Measurements from ENCODE around the gene SNED1. TPM values are rescaled to one million over a fixed set of nuclear protein-coding genes. Genes with fewer than 3 reads are reported as not detected.

SNED1 gene
- total and polyA plus RNA-seq, 2 donors (not counting 1 experiment from before 2014, with no cell fraction given) = 27.2 to 39.5 TPM

GRCh38 chr2:241014764-241015163, 16.3 kb downstream of the SNED1 start:
- H3K27ac ChIP-seq (ENCODE audit: insufficient read depth, low read length) = no peak overlapping the region
- H3K27me3 ChIP-seq (ENCODE audit: control insufficient read depth, insufficient read depth, low read length) = no peaks in the 10 kb centered on the region
- no peak for DNase-seq (ENCODE audit: low read depth in 2 of 2)
- no peak overlapping the region for H3K9ac ChIP-seq (ENCODE audit: insufficient read depth, low read length)
- peaks cover 6% of the 10 kb centered on the region for H3K79me2 ChIP-seq (ENCODE audit: control insufficient read depth, insufficient read depth, low read length)
- H3K36me3 ChIP-seq (ENCODE audit: control insufficient read depth, insufficient read depth, low read length) = no peaks in the 10 kb centered on the region
- H3K9me3 ChIP-seq (ENCODE audit: control insufficient read depth, insufficient read depth, low read depth, low read length) = no peaks in the 10 kb centered on the region
- H2AFZ ChIP-seq (ENCODE audit: low read length) = no peak overlapping the region
- H3K4me1 ChIP-seq (ENCODE audit: control insufficient read depth, extremely low read depth, insufficient read depth, low read length) = peaks cover 11% of the 10 kb centered on the region
- no peaks in the 10 kb centered on the region for H4K20me1 ChIP-seq (ENCODE audit: control insufficient read depth, extremely low read depth, insufficient read depth, low read length)
- TF ChIP-seq EZH2 (IDR thresholded peaks at IDR 0.05; ENCODE audit: low read length, missing control alignments) (no peak), CTCF (conservative IDR thresholded peaks at IDR 0.05 in 1 of 2, IDR thresholded peaks at IDR 0.05 in 1 of 2; ENCODE audit: low read depth in 1 of 2, low read length in 2 of 2) (no peak)
- no peak overlapping the region for H3K4me3 ChIP-seq (replicated peaks in 1 of 4; ENCODE audit: control extremely low read depth in 1 of 4, insufficient read depth in 1 of 4, low read depth in 3 of 4, low read length in 4 of 4)
- no peak overlapping the region for H3K4me2 ChIP-seq (ENCODE audit: extremely low read depth, insufficient read depth, low read length)

- H3K79me2 ChIP-seq (ENCODE audit: control insufficient read depth, insufficient read depth, low read length) = peaks cover 6% of the 10 kb centered on the region
- H4K20me1 ChIP-seq (ENCODE audit: control insufficient read depth, extremely low read depth, insufficient read depth, low read length) = no peaks in the 10 kb centered on the region
- no peak for DNase-seq (ENCODE audit: low read depth in 2 of 2)
Measured at GRCh38 chr2:241015439-241015838, 17.0 kb downstream of the SNED1 start.

GRCh38 chr2:241017228-241017940, 19.0 kb downstream of the SNED1 start:
- H2AFZ ChIP-seq (ENCODE audit: low read length) = no peak overlapping the region
- no peaks in the 10 kb centered on the region for H4K20me1 ChIP-seq (ENCODE audit: control insufficient read depth, extremely low read depth, insufficient read depth, low read length)
- DNase-seq (ENCODE audit: low read depth in 2 of 2) = no peak
- H3K4me3 ChIP-seq (replicated peaks in 1 of 4; ENCODE audit: control extremely low read depth in 1 of 4, insufficient read depth in 1 of 4, low read depth in 3 of 4, low read length in 4 of 4) = no peak overlapping the region
- TF ChIP-seq EZH2 (IDR thresholded peaks at IDR 0.05; ENCODE audit: low read length, missing control alignments) = no peak
- TF ChIP-seq CTCF (conservative IDR thresholded peaks at IDR 0.05 in 1 of 2, IDR thresholded peaks at IDR 0.05 in 1 of 2; ENCODE audit: low read depth in 1 of 2, low read length in 2 of 2) = no peak
- no peak overlapping the region for H3K9ac ChIP-seq (ENCODE audit: insufficient read depth, low read length)
- peaks cover 5% of the 10 kb centered on the region for H3K79me2 ChIP-seq (ENCODE audit: control insufficient read depth, insufficient read depth, low read length)
- H3K27ac ChIP-seq (ENCODE audit: insufficient read depth, low read length) = no peak overlapping the region
- H3K9me3 ChIP-seq (ENCODE audit: control insufficient read depth, insufficient read depth, low read depth, low read length) = no peaks in the 10 kb centered on the region
- H3K36me3 ChIP-seq (ENCODE audit: control insufficient read depth, insufficient read depth, low read length) = no peaks in the 10 kb centered on the region
- H3K4me1 ChIP-seq (ENCODE audit: control insufficient read depth, extremely low read depth, insufficient read depth, low read length) = no peaks in the 10 kb centered on the region
- H3K4me2 ChIP-seq (ENCODE audit: extremely low read depth, insufficient read depth, low read length) = no peak overlapping the region
- H3K27me3 ChIP-seq (ENCODE audit: control insufficient read depth, insufficient read depth, low read length) = no peaks in the 10 kb centered on the region

More at GRCh38 chr2:241015439-241015838, 17.0 kb downstream of the SNED1 start:
- H3K4me3 ChIP-seq (replicated peaks in 1 of 4; ENCODE audit: control extremely low read depth in 1 of 4, insufficient read depth in 1 of 4, low read depth in 3 of 4, low read length in 4 of 4) = no peak overlapping the region
- peaks cover 4% of the 10 kb centered on the region for H3K4me1 ChIP-seq (ENCODE audit: control insufficient read depth, extremely low read depth, insufficient read depth, low read length)
- H3K9ac ChIP-seq (ENCODE audit: insufficient read depth, low read length) = no peak overlapping the region
- H3K4me2 ChIP-seq (ENCODE audit: extremely low read depth, insufficient read depth, low read length) = no peak overlapping the region
- TF ChIP-seq EZH2 (IDR thresholded peaks at IDR 0.05; ENCODE audit: low read length, missing control alignments) = no peak
- TF ChIP-seq CTCF (conservative IDR thresholded peaks at IDR 0.05 in 1 of 2, IDR thresholded peaks at IDR 0.05 in 1 of 2; ENCODE audit: low read depth in 1 of 2, low read length in 2 of 2) = no peak
- no peak overlapping the region for H2AFZ ChIP-seq (ENCODE audit: low read length)
- no peaks in the 10 kb centered on the region for H3K9me3 ChIP-seq (ENCODE audit: control insufficient read depth, insufficient read depth, low read depth, low read length)
- H3K27me3 ChIP-seq (ENCODE audit: control insufficient read depth, insufficient read depth, low read length) = no peaks in the 10 kb centered on the region
- no peaks in the 10 kb centered on the region for H3K36me3 ChIP-seq (ENCODE audit: control insufficient read depth, insufficient read depth, low read length)
- H3K27ac ChIP-seq (ENCODE audit: insufficient read depth, low read length) = no peak overlapping the region
